HEK293 (cell line): ENCODE results near the gene VAV3.

Experiments used
- CTCF ChIA-PET: fragments of 350-600 bp; formaldehyde crosslinking; extraction: SDS; loops from one replicate; lab custom pipeline; 2021; ENCODE audit warnings: antibody characterized with exemption; lab: Yijun Ruan, JAX
- POLR2A ChIA-PET: fragments of 300-600 bp; formaldehyde crosslinking; extraction: SDS; loops from one replicate; lab custom pipeline; 2020; ENCODE audit warnings: antibody characterized with exemption, inconsistent platforms; lab: Yijun Ruan, JAX
- H3K27ac ChIP-seq: fragments of 200-500 bp; sonication (Bioruptor generic); 2 replicates; pipeline ENCODE4 v1.5.1; 2014; ENCODE audit warnings: low read depth, low read length, control low read depth, inconsistent platforms; ENCODE audit errors: extremely low read depth
- H3K36me3 ChIP-seq, 2 experiments: fragments of 200-500 bp in 1 of 2; sonication (Bioruptor generic) in 1 of 2; 1 replicate in 1 of 2; 2 replicates in 1 of 2; pipeline ENCODE4 v1.5.1; 2014 to 2017; ENCODE audit warnings: inconsistent platforms in 2 of 2, low read length in 2 of 2; ENCODE audit not compliant: control insufficient read depth in 2 of 2, insufficient read depth in 1 of 2
- H3K4me1 ChIP-seq: fragments of 200-500 bp; sonication (Bioruptor generic); 2 replicates; pipeline ENCODE4 v1.5.1; 2014; ENCODE audit warnings: mild to moderate bottlenecking, low read length, inconsistent platforms; ENCODE audit not compliant: control insufficient read depth, insufficient read depth
- H3K4me3 ChIP-seq: 2 replicates; pipeline ENCODE4 v1.5.1; 2011; ENCODE audit warnings: low read depth, mild to moderate bottlenecking, control low read depth, low read length, moderate library complexity
- H3K9me3 ChIP-seq: fragments of 200-500 bp; sonication (Bioruptor generic); 2 replicates; pipeline ENCODE4 v1.5.1; 2014; ENCODE audit warnings: low read depth, low read length, inconsistent platforms; ENCODE audit not compliant: control insufficient read depth, insufficient read depth
- SETDB1 ChIP-seq: IDR thresholded peaks from one replicate; pipeline ENCODE4 v1.6.1; 2017; ENCODE audit warnings: mild to moderate bottlenecking, low read length, moderate library complexity, mixed read lengths; ENCODE audit not compliant: insufficient read length
- SP7 ChIP-seq: fragments of 450-650 bp; formaldehyde crosslinking; IDR thresholded peaks from 2 replicates; pipeline ENCODE4 v1.5.1; 2016; ENCODE audit warnings: missing biosample characterization, missing genetic modification characterization
- TCF7L2 ChIP-seq: IDR thresholded peaks from 2 replicates; pipeline ENCODE4 v1.6.1; 2011; ENCODE audit warnings: low read depth, mild to moderate bottlenecking, inconsistent platforms, low read length, moderate library complexity, borderline replicate concordance
- ZFP41 ChIP-seq: fragments of 450-650 bp; formaldehyde crosslinking; IDR thresholded peaks from 2 replicates; pipeline ENCODE4 v1.5.1; 2016; ENCODE audit warnings: missing biosample characterization, missing genetic modification characterization, borderline replicate concordance
- ZNF169 ChIP-seq: fragments of 450-650 bp; formaldehyde crosslinking; IDR thresholded peaks from 2 replicates; pipeline ENCODE4 v1.5.1; 2016; ENCODE audit warnings: missing biosample characterization, missing genetic modification characterization
- ZNF423 ChIP-seq: fragments of 450-650 bp; formaldehyde crosslinking; IDR thresholded peaks from 2 replicates; pipeline ENCODE4 v1.5.1; 2016; ENCODE audit warnings: missing biosample characterization, missing genetic modification characterization
- ZNF518A ChIP-seq: fragments of 450-650 bp; formaldehyde crosslinking; conservative IDR thresholded peaks from 2 replicates; pipeline ENCODE4 v1.5.1; 2016; ENCODE audit warnings: low read depth, missing biosample characterization, missing genetic modification characterization
- ZNF596 ChIP-seq: fragments of 450-650 bp; IDR thresholded peaks from 2 replicates; pipeline ENCODE4 v1.5.0; 2018; ENCODE audit warnings: missing biosample characterization, mild to moderate bottlenecking, missing genetic modification characterization, moderate library complexity
- ZNF707 ChIP-seq: fragments of 450-650 bp; formaldehyde crosslinking; IDR thresholded peaks from 2 replicates; pipeline ENCODE4 v1.5.1; 2016; ENCODE audit warnings: missing biosample characterization, missing genetic modification characterization
- ZNF76 ChIP-seq: fragments of 450-650 bp; formaldehyde crosslinking; IDR thresholded peaks from 2 replicates; pipeline ENCODE4; 2016; ENCODE audit warnings: low read depth, missing biosample characterization, missing genetic modification characterization, borderline replicate concordance
- ZNF792 ChIP-seq: fragments of 450-650 bp; formaldehyde crosslinking; IDR thresholded peaks from 2 replicates; pipeline ENCODE4 v1.5.1; 2016; ENCODE audit warnings: missing biosample characterization, missing genetic modification characterization
- TF ChIP-seq, protein P1 (sequence below): fragments of 450-650 bp; formaldehyde crosslinking; IDR thresholded peaks from 2 replicates; pipeline ENCODE4 v1.5.1; 2016; ENCODE audit warnings: missing biosample characterization, missing genetic modification characterization
- TF ChIP-seq, protein P2 (sequence below): fragments of 450-650 bp; formaldehyde crosslinking; IDR thresholded peaks from 2 replicates; pipeline ENCODE4 v1.5.1; 2016; ENCODE audit warnings: missing biosample characterization, missing genetic modification characterization
- TF ChIP-seq, protein P3 (sequence below): fragments of 450-650 bp; formaldehyde crosslinking; IDR thresholded peaks from 2 replicates; pipeline ENCODE4 v1.5.1; 2017; ENCODE audit warnings: missing biosample characterization, mild to moderate bottlenecking, missing genetic modification characterization, moderate library complexity

Gene VAV3

DNA sequence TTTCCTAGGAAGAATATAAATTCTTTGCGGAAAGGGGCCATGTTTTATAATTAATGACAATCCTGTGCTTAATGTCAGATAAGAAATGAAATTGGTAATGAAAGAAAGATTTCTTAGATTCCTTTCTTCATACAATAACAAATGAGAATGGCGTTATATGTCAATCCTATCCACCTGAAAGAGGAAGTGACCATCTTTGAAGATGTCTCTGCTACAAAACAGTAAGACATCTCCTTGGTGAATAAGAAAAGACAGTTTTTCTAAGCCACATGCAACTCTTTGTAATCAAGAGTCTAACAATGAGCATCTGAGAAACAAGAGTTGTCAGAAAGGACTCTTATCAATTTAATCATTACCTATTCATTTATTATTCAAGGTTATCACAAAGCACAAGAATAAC is 286.0 kb downstream of the VAV3 start:
- no peaks in the 10 kb centered on the region for H3K36me3 ChIP-seq
- TF ChIP-seq ZNF707 (tag by site-specific recombination) (no peak), TCF7L2 (no peak), SP7 (tag by site-specific recombination) (no peak), ZFP41 (tag by site-specific recombination) (no peak), ZNF596 (no peak), ZNF518A (tag by site-specific recombination) (no peak), SETDB1 (no peak)
- TF ChIP-seq, protein P1, sequence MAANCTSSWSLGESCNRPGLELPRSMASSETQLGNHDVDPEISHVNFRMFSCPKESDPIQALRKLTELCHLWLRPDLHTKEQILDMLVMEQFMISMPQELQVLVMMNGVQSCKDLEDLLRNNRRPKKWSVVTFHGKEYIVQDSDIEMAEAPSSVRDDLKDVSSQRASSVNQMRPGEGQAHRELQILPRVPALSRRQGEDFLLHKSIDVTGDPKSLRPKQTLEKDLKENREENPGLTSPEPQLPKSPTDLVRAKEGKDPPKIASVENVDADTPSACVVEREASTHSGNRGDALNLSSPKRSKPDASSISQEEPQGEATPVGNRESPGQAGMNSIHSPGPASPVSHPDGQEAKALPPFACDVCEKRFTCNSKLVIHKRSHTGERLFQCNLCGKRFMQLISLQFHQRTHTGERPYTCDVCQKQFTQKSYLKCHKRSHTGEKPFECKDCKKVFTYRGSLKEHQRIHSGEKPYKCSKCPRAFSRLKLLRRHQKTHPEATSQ, result no peak
- TF ChIP-seq, protein P2, sequence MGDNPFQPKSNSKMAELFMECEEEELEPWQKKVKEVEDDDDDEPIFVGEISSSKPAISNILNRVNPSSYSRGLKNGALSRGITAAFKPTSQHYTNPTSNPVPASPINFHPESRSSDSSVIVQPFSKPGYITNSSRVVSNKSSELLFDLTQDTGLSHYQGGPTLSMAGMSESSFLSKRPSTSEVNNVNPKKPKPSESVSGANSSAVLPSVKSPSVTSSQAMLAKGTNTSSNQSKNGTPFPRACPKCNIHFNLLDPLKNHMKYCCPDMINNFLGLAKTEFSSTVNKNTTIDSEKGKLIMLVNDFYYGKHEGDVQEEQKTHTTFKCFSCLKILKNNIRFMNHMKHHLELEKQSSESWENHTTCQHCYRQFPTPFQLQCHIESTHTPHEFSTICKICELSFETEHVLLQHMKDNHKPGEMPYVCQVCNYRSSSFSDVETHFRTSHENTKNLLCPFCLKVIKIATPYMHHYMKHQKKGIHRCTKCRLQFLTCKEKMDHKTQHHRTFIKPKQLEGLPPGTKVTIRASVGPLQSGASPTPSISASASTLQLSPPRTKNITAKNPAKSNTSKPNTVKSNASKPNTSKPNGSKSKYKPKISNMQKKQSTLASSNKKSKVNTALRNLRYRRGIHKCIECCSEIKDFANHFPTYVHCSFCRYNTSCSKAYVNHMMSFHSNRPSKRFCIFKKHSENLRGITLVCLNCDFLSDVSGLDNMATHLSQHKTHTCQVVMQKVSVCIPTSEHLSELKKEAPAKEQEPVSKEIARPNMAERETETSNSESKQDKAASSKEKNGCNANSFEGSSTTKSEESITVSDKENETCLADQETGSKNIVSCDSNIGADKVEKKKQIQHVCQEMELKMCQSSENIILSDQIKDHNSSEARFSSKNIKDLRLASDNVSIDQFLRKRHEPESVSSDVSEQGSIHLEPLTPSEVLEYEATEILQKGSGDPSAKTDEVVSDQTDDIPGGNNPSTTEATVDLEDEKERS (tag by site-specific recombination), result no peak
- no peaks in the 10 kb centered on the region for H3K9me3 ChIP-seq

GRCh38 chr1:107677697-107678096 is 287.3 kb downstream of the VAV3 start:
- TF ChIP-seq, protein P3, sequence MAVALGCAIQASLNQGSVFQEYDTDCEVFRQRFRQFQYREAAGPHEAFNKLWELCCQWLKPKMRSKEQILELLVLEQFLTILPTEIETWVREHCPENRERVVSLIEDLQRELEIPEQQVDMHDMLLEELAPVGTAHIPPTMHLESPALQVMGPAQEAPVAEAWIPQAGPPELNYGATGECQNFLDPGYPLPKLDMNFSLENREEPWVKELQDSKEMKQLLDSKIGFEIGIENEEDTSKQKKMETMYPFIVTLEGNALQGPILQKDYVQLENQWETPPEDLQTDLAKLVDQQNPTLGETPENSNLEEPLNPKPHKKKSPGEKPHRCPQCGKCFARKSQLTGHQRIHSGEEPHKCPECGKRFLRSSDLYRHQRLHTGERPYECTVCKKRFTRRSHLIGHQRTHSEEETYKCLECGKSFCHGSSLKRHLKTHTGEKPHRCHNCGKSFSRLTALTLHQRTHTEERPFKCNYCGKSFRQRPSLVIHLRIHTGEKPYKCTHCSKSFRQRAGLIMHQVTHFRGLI (tag by site-specific recombination), result peak; percentile 91
- TF ChIP-seq ZNF792 (tag by site-specific recombination), result no peak
- no peak for TF ChIP-seq ZNF423 (tag by site-specific recombination)
- no peak for TF ChIP-seq ZNF169 (tag by site-specific recombination)
- TF ChIP-seq ZNF76 (tag by site-specific recombination), result no peak
- TF ChIP-seq, all 188 proteins: peak for 1
- no peaks in the 10 kb centered on the region for H3K9me3 ChIP-seq
- ChIA-PET POLR2A (no interaction called here), CTCF (interaction anchor here (0.8 kb wide), 1 partner anchor 180 kb away, joined by 3 read pairs; no protein-coding TSS in a partner anchor)
- H3K4me3 ChIP-seq, result no peak overlapping the region
- no peak overlapping the region for H3K27ac ChIP-seq
- H3K36me3 ChIP-seq, result no peaks in the 10 kb centered on the region
- H3K4me1 ChIP-seq, result peaks cover 13% of the 10 kb centered on the region

More for the DNA sequence above, 286.0 kb downstream of the VAV3 start:
- CTCF ChIA-PET, result no interaction called here
- Histone ChIP-seq H3K4me3 (no peak overlapping the region), H3K4me1 (peaks cover 24% of the 10 kb centered on the region), H3K27ac (no peak overlapping the region)
- POLR2A ChIA-PET, result no interaction called here
